Hippocampal formation (tissue), 2 donors: ENCODE data around the gene FAM210B.
A peak's percentile ranks its signal among the peaks of the same experiment; 100 is the strongest.
"Not testable (repeated sequence)": the region's sequence is repeated elsewhere in the genome, so short reads cannot be mapped to it uniquely, and the experiment has no call there.

Experiments
- DNase-seq, 2 donors: peaks; one replicate each; lab custom pipeline; 2025; lab: John Stamatoyannopoulos, UW

Gene FAM210B

DNA sequence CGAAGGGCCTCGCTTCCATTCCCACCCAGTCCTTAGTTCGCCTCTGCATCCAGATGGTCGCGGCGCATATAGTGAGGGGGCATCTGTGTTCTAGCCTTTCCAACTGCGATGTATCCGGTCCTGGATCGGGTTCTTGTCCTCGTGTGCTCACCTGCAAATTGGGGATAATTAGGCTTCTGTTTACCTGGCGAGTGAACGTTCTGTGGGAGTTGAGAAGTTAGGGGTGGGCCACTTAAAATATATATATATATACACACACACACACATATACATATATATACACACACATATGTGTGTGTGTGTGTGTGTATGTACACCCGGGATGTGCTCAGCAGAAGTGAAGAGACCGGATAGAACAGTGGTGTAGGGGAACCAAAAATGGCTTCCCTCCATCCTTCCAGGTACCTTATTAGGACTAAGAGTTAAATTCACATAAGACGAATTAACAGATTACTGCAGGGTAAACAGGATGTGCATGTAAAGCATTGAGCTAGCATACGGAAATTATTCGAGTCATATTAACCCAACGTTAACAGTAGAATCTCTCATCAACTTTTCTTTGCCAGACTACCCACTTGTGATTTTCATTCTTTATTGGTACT, 34.2 kb downstream of the FAM210B start:
- DNase-seq, result no peak

DNA sequence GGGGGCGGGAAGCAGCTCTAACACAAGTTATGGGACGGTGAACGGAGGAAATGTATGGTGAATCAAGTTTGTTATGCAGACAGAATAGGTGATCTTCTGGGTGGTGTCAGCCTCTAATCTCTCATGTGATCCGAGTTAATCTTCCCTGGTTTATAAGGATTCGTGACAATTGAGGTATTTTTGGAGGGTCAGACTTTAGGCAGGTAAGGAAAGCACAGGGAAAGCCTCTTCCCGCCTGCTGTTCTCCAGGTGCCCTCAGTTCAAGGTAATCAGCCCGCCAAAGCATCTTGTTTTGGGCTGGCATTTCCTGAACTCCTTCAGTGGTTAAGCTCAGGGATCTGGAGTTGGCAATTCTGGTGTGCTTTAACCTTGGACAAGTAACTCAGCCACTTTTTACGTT, 34.9 kb downstream of the FAM210B start:
- DNase-seq, result no peak

DNA sequence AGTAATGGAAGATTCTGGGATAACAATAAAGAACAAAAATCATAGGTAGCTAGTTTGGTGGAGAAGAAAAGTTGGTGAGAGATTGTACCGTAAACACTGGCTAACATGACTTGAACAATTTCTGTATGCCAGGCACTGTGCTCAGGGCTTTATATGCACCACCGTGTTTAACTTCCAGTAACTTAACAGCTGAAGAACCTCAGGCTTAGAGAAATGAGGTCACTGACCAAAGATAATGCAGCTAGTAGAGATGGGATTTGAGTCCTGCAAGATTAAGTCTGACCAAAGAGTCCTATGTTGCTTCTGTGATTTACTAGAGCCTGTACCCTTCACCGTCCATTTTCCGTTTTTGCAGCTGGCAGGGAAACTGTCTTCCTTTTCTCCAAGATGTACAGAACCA, 36.4 kb downstream of the FAM210B start:
- DNase-seq, result no peak

DNA sequence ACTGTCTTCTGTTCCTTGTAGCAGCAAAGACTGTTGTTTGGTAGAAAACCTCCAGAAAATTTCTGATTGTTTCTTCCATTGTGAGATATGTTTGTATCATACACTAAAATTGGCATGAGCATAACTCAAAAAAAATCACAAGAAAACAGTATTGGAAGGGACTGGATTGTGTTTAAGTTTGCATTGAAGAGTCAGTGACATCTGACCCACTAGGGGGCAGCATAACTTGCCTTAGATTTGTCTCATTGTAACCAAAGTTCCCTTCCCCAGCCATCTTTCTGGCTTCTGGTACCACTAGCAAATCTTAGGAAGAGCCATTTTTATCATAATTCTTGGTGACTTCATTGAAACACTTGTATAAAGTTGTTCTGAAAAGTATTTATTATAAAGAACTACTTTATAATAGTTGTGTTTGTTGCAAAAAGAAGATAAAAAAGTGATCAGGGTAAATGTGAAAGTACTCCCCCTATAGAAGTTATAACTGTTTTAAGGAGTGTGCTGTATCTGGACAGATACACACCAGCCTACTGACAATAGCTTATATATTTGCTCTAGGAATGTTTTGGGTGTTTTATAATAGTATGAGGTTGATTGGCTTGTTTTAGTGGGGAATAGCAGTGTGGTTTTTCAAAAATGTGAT, 41.3 kb downstream of the FAM210B start:
- peak in 1 of 2 donors; percentile 69 for DNase-seq

DNA sequence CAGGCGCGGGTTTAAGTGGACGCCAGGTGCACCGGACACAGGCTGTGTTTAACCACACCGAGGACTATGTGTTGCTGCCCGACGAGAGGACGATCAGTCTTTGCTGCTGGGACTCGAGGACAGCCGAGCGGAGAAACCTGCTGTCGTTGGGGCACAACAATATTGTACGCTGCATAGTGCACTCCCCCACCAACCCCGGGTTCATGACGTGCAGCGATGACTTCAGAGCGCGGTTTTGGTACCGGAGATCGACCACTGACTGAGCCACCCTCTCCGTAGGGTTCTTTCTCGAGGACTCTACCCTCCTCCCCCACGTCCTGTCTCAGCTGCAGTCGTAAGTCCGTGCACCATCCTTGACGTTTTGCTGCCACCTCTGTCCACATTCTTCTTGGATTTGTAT, 44.7 kb downstream of the FAM210B start:
- no peak for DNase-seq

DNA sequence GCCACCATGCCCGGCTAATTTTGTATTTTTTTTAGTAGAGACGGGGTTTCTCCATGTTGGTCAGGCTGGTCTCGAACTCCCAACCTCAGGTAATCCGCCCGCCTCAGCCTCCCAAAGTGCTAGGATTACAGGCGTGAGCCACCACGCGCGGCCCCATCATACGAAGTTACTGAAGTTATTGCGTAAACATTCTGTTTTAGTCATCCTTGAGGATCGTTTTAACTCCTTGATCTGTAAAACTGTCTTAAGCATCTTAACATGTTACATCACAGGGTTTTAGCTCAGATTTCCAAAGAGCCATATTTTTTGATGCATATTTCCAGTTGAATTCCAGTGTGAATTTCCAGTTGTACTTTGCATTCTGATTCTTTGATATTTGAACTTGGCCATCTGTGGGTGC, 46.6 kb downstream of the FAM210B start:
- DNase-seq, result not testable (repeated sequence)

DNA sequence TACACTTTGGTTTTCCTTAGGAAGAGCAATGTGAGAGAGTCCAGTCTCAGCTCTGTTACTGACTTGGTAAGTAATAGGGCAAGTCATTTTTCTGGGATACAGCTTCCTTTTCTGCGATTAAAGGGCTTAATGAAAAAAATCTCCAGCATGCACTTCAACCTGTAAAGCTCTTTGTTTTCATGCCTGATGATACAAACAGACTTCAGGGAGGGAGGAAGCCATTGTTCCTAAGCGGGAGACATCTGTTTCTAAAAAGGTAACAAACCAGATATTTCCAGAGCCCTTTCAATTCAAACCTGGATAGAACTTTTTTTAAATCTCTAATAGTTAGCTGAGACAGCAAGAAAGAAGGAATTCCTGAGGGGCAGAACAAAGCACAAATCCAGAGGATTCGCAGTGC, 48.1 kb downstream of the FAM210B start:
- DNase-seq, result no peak

DNA sequence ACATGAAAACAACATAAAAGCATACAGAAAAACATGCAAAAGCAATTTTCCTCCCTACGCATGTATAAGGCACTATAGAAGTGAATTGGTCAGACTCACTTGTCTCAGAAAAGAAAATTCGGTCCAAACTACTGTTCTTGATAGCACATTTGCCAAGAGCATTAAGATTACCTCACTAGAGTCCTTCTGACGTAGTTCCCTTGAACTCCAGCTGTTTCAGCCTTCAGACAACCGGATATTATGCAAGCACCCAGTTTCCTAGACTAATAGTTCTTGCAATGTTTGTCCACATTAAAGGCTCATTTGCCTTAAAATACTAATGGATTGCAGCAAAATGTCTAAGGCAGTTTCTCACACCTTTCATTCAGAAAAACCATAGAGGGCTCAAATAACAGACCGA, 50.7 kb downstream of the FAM210B start:
- no peak for DNase-seq

DNA sequence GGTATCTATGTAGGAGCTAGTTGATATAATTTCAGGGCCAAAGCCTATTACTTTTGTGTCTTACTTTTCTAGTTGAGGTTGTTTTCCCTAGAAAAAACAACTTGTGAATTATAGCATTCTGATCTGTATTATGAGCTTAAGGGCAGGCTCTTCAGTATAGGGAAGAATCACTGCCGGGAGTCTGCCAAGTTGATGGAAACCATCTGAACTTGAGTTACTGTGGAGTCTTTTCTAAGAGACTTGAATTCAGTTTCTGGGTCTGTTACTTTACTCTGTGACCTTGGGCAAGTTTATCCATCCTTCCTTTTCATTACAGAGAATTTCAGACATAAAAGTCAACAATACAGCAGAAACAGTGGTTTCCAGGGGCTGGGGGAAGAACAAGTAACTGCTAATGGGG, 51.2 kb downstream of the FAM210B start:
- DNase-seq, result no peak

DNA sequence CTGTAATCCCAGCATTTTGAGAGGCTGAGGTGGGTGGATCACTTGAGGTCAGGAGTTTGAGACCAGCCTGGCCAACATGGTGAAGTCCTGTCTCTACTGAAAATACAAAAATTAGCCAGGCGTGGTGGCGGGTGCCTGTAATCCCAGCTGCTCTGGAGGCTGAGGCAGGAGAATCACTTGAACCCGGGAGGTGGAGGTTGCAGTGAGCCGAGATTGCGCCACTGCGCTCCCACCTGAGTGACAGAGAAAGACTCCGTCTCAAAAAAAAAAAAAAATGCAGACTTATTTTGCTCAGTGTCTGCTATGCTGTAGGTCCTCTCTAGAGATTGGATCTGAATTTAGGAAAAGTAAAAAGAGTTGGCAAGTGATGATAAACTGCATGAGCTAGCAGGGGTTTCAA, 52.5 kb downstream of the FAM210B start:
- DNase-seq, result not testable (repeated sequence)

DNA sequence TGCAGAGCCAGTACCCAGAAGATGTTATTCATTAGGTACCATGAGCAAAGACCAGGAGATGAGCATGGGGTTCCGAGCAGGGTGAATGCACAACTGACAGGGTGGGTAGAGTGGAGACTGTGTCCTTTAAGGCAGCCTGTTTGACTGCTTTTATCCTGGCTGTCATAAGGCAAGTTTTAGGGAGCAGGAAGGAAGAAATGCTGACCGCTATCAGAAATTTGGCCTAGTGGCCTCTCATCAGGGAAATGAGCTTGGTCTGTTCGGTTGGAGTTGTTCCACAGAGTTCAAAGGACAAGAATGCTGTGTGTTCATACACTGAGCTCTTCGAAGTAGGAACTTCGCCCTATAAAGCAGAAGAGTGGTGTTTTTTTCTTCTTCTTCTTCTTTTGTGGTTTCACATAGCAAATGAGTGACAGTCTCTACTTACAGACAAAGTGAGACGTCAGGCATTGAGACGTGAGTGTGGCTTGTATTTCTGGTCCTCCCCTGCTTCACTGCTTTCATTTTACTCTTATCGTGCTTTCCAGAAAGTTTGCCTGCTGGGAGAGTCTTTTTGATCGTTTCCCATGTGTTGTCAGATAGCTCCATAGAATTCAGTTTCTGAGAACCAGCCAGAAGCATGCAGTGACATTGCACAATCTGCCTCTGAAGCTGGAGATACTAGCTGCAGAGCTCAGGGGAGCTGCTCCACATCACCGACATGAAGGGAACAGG, 53.1 kb downstream of the FAM210B start, which contains the start of gene CASS4:
TSS of gene CASS4 (plus strand) at position 502 of the 714 bp plus-strand sequence. CDS start at position 701, 199 bp downstream.
- peak in 1 of 2 donors; percentile 17 for DNase-seq

DNA sequence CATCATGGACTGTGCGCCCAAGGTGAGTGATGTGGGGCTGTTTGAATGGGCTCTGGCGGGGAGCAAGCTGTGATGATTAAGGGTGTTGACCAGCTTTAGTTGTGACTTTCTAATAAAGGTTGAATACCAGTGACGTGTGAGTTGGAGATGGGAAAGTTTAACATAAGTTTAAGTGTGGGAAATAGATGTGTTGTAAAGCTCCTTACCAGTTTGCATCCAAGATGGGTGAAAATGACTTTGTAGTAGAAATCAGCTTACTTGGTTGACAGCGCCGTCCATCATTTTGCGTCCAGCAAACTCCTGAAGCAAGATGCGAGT, 53.7 kb downstream of the FAM210B start:
- no peak for DNase-seq

DNA sequence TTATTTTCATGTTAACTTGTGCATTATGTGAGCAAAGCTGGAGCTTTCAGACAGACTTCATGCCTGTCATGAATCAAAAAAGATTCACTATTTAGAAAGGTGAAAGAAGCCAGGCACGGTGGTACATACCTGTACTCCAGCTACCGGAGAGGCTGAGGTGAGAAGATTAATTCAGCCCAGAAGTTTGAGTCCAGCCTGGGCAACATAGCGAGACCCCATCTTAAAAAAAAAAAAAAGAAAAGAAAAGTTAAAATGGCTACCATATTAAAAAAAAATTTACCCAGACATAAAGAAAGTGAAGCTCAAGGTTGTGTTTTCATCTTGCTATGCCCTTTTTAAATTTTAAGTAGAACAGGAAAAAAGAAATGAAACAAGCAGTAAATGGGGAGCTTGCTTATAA, 54.2 kb downstream of the FAM210B start:
- no peak for DNase-seq

DNA sequence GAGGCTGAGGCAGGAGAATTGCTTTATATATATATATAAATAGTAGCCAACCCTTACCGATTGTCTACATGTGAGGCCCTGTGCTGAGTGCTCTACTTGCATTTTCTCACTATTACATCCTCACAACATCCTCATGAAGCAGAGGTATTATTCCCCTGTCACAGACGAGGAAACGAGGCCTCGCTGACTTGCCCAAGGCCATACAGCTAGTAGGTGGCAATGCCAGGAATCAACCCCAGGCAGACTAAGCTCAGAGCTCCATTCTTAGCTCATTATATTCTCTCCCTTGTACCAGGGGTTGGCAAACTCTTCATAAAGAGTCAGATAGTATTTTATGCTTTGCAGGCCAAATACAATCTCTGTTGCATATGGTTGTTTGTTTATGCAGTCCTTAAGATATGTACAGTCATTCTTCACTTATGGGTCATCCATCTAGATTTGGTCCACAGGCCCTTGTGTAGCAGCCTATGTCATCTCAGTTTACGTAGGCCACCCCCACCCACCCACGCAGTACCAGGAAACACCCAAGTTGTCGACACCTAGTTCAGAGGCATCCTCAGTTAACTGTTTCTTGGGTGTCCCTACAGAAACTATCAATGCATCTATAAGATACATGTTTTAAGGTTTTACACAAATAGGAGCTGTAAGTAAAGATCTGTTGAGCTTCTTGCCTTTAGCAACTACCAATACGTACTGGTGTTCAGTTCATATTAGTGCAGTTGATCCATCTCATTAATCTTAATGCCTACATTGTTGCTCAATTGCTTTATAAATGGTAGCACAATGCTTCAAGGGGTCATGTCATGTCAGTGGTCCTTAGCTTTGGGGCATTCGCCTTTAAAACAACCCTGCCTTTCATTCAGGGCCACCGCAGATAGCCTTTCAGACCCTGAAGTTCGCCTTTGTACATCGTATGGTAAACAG, 56.3 kb downstream of the FAM210B start:
- no peak for DNase-seq

DNA sequence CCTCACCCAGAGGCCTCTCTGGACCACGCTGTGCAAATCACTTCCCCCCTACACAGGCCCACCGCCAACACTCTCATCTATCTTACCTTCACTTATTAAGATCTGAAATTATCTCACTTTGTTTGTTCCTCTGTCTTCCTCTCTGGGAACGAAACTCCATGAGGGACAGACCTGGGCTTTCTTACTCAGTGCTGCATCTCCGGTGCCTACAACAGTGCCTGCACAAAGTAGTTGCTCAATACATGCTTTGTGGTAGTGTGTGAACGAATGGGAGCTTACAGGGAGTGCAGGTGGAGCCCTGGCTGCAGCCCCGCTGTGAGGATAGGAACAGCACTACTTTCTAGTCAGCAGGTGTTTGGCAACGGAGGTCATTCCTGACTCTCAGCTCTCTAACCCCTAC, 58.6 kb downstream of the FAM210B start:
- DNase-seq, result no peak

DNA sequence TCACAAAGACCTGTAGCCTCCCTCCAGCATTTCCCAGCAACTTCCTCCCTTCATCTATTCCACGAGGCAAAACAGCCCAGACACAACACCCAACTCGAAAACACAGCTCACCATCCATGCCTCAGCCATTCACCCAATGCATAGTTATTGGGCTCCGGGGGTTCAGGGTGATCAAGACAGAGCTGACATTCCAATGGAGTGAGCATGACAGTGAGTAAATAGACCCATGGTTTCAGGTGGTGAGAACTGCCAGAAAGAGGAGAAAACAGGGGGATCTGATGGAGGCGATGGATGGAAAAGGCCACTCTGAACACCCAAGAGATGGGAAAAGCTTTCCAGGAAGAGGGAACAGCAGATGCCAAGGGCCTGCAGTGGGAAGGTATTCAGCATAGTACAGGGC, 59.1 kb downstream of the FAM210B start:
- DNase-seq, result no peak
